Stomach (tissue), 4 donors: ENCODE measurements around the gene FRMPD4.

Source experiments
- EP300 ChIP-seq: sonication (generic); formaldehyde crosslinking; IDR thresholded peaks from one replicate; pipeline ENCODE4 v1.6.1; 2017; ENCODE audit warnings: antibody characterized with exemption
- POLR2A ChIP-seq, 4 donors: fragments of 450-650 bp; IDR thresholded peaks; one replicate each; pipeline ENCODE4 v1.6.1; 2016; ENCODE audit warnings: antibody characterized with exemption in 4 of 4, control low read depth in 2 of 4, mild to moderate bottlenecking in 1 of 4, moderate library complexity in 1 of 4
- TF ChIP-seq, protein P1 (sequence below), 7 experiments: fragments of 450-650 bp in 4 of 7; fragments of 200-600 bp in 3 of 7; sonication (generic) in 3 of 7; IDR thresholded peaks; one replicate each; pipeline ENCODE4 v1.5.1; 2016 to 2019; ENCODE audit warnings: antibody characterized with exemption in 7 of 7, control low read depth in 2 of 7, mild to moderate bottlenecking in 1 of 7

DNA sequence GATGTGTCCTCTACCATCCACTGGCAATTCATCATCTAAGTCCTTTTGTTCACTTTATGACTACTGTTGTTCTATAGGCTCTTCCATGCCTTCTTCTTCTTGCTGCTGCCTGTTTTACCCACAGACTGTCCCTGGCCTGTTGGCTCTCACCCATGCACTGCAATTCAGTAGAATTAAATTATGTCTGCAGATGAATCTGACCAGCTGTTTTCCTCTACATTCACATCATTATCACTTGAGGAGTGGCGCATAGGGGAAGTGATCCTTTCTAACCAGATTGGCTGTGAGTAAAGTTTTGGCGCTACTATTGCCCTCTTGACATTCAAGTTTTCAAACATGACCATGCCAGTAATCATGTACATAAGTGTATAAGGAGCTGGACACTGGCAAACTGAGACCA, 91.7 kb downstream of the FRMPD4 start:
- TF ChIP-seq, protein P1, sequence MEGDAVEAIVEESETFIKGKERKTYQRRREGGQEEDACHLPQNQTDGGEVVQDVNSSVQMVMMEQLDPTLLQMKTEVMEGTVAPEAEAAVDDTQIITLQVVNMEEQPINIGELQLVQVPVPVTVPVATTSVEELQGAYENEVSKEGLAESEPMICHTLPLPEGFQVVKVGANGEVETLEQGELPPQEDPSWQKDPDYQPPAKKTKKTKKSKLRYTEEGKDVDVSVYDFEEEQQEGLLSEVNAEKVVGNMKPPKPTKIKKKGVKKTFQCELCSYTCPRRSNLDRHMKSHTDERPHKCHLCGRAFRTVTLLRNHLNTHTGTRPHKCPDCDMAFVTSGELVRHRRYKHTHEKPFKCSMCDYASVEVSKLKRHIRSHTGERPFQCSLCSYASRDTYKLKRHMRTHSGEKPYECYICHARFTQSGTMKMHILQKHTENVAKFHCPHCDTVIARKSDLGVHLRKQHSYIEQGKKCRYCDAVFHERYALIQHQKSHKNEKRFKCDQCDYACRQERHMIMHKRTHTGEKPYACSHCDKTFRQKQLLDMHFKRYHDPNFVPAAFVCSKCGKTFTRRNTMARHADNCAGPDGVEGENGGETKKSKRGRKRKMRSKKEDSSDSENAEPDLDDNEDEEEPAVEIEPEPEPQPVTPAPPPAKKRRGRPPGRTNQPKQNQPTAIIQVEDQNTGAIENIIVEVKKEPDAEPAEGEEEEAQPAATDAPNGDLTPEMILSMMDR (IDR thresholded peaks at IDR 0.05), result no peak
- TF ChIP-seq POLR2A (IDR thresholded peaks at IDR 0.05) (no peak), EP300 (no peak)
